Measurements from ENCODE around the gene GPR135. TPM values are rescaled to one million over a fixed set of nuclear protein-coding genes. Genes with fewer than 3 reads are reported as not detected.

GPR135 gene
- polyA plus RNA-seq, 2 of the 4 experiments (the other 2 are of a cell fraction), result 1.5 to 3.6 TPM

DNA sequence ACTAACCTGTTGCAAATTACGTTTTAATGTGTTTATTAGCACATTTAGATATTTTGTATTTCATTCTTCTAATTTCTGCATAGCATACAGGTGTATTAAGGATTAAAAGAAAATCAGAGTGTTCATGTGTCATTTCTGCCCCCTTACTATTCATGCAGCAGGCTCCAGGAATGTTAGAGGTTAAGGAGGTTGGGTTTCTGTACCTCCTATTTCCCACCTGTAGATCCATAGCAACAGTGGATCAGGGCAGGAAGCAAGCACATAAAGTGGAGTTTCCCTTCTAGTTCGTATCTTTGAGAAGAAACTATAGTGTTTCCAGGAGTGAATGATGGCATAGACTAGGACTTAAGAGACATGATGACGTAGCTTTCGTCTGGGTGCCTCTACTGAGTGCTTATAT lies 38.1 kb upstream of the GPR135 start:
- FAIRE-seq (no peak), DNase-seq (ENCODE audit: low read depth in 1 of 2, low spot score in 1 of 2) (no peak), ATAC-seq (no peak)
- Histone ChIP-seq H3K9me3 (no peaks in the 10 kb centered on the region), H3K27ac (no peak overlapping the region), H3K4me1 (no peaks in the 10 kb centered on the region), H3K4me2 (no peak overlapping the region), H3K4me3 (no peak overlapping the region)
- TF ChIP-seq RCOR1 (IDR thresholded peaks at IDR 0.05; ENCODE audit: low read depth, low read length) (no peak), FOSL2 (IDR thresholded peaks at IDR 0.05) (no peak), FOSL2 (CRISPR knock-in tag; IDR thresholded peaks at IDR 0.05) (no peak), KDM5A (IDR thresholded peaks at IDR 0.05) (no peak), KDM1A (IDR thresholded peaks at IDR 0.05; ENCODE audit: low read depth) (no peak), TFCP2L1 (CRISPR knock-in tag; IDR thresholded peaks at IDR 0.05) (no peak), SREBF2 (IDR thresholded peaks at IDR 0.05) (no peak), CHD4 (IDR thresholded peaks at IDR 0.05; ENCODE audit: borderline replicate concordance) (no peak), ZC3H11A (IDR thresholded peaks at IDR 0.05) (no peak), HOXB13 (CRISPR knock-in tag; IDR thresholded peaks at IDR 0.05; ENCODE audit: low read depth) (no peak), CHD2 (IDR thresholded peaks at IDR 0.05; ENCODE audit: low read length, partially characterized antibody) (no peak), RNF2 (IDR thresholded peaks at IDR 0.05; ENCODE audit: borderline replicate concordance, low read depth) (no peak), ZFP36 (IDR thresholded peaks at IDR 0.05; ENCODE audit: borderline replicate concordance, partially characterized antibody) (no peak)
- TF ChIP-seq, protein P1, sequence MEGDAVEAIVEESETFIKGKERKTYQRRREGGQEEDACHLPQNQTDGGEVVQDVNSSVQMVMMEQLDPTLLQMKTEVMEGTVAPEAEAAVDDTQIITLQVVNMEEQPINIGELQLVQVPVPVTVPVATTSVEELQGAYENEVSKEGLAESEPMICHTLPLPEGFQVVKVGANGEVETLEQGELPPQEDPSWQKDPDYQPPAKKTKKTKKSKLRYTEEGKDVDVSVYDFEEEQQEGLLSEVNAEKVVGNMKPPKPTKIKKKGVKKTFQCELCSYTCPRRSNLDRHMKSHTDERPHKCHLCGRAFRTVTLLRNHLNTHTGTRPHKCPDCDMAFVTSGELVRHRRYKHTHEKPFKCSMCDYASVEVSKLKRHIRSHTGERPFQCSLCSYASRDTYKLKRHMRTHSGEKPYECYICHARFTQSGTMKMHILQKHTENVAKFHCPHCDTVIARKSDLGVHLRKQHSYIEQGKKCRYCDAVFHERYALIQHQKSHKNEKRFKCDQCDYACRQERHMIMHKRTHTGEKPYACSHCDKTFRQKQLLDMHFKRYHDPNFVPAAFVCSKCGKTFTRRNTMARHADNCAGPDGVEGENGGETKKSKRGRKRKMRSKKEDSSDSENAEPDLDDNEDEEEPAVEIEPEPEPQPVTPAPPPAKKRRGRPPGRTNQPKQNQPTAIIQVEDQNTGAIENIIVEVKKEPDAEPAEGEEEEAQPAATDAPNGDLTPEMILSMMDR (IDR thresholded peaks at IDR 0.05), result no peak
- WGBS (ENCODE audit: missing lambda C conversion rate), result 90% methylated on average over 4 of the region's 4 CpGs
- CTCF ChIA-PET, result interaction anchor here (2.0 to 3.1 kb wide), 2 partner anchors 73 kb away, joined by 8 to 14 read pairs; partner anchors contain the start of gene CCDC175
- POLR2A ChIA-PET, result interaction anchor here (1.6 kb wide), 1 partner anchor 20 kb away, joined by 6 read pairs; the partner anchor contains the start of genes JKAMP and L3HYPDH

DNA sequence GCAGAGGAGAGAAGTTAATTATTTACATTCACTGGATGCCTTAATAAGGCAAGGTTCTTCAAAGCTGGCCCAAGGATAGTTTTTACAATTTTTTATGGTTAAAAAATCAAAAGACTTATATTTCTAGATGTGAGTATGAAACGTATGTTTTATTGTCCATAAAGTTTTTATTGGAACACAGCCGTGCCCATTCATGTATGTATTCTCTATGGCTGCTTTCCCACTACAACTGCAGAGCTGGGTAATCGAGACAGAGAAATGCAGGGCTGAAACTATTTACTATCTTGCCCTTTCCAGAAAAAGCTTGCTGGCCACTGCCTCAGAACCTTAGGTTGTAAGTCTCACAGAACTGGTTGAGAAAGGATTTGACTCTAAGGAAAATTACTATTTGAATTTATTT lies 35.6 kb upstream of the GPR135 start:
- Histone ChIP-seq H3K4me3 (no peak overlapping the region), H3K9me3 (no peaks in the 10 kb centered on the region), H3K27ac (no peak overlapping the region), H3K4me1 (no peaks in the 10 kb centered on the region), H3K4me2 (no peak overlapping the region)
- ChIA-PET CTCF (no interaction called here), POLR2A (no interaction called here)
- TF ChIP-seq HOXA7 (CRISPR knock-in tag; IDR thresholded peaks at IDR 0.05), result no peak
- no peak for TF ChIP-seq FOSB (CRISPR knock-in tag; IDR thresholded peaks at IDR 0.05)
- FAIRE-seq (no peak), DNase-seq (ENCODE audit: low read depth in 1 of 2, low spot score in 1 of 2) (no peak), ATAC-seq (no peak)
- 97% methylated on average over 3 of the region's 3 CpGs for WGBS (ENCODE audit: missing lambda C conversion rate)

DNA sequence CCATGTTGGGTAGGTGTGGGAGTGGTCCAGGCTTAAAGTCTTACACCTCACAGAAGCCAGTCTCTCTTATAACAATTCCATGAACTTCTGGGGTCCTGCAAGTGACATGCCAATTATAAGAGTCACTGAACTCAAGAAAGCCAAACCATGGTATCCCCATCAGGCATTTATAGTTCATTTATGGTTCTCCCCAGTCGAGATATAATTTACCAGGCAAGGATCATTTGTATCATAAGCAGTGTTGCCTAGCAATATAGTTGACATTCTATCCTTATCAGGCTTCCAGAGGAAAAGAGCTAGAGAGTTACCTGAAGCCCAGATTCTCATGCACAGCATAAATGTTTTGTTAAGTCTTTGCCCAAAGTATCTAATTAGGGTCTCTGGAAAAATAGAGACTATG lies 27.2 kb upstream of the GPR135 start:
- Histone ChIP-seq H3K9me3 (no peaks in the 10 kb centered on the region), H3K27ac (no peak overlapping the region), H3K4me3 (no peak overlapping the region), H3K4me2 (no peak overlapping the region), H3K4me1 (no peaks in the 10 kb centered on the region)
- POLR2A ChIA-PET, result no interaction called here
- no peak for ATAC-seq
- CTCF ChIA-PET, result interaction anchor here (1.2 to 1.4 kb wide), 2 partner anchors 8 to 13 kb away, joined by 3 to 4 read pairs; partner anchors contain the start of genes JKAMP and L3HYPDH
- no peak for DNase-seq (ENCODE audit: low read depth in 1 of 2, low spot score in 1 of 2)
- TF ChIP-seq CHD2 (IDR thresholded peaks at IDR 0.05; ENCODE audit: low read length, partially characterized antibody) (no peak), EHMT2 (IDR thresholded peaks at IDR 0.05; ENCODE audit: low read depth) (no peak), JUN (IDR thresholded peaks at IDR 0.05) (no peak), TFCP2L1 (CRISPR knock-in tag; IDR thresholded peaks at IDR 0.05) (no peak)
- no peak for FAIRE-seq
- 91% methylated on average over 1 of the region's 1 CpG for WGBS (ENCODE audit: missing lambda C conversion rate)

DNA sequence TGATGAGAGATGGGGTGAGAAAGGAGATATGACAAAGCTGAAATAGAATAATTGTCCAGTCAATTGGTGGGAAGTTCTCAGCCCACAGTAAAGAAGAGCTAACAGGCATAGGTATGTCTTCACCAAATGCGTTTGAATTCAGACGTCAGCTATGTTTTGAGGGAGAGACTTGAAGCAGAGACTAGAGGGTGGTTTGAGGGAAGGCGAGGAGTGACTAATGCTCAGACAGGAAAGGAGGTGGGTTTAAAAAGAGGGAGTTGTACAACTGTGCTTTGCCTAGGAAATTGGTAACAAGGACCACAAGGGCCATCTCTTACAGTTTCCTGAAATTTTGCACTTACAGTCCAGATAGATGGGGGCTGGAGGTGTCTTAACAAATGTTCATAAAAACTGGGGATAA lies 25.6 kb upstream of the GPR135 start:
- peaks cover 9% of the 10 kb centered on the region for H3K4me1 ChIP-seq
- no peak overlapping the region for H3K27ac ChIP-seq
- no peak overlapping the region for H3K4me2 ChIP-seq
- no peak overlapping the region for H3K4me3 ChIP-seq
- POLR2A ChIA-PET, result no interaction called here
- WGBS (ENCODE audit: missing lambda C conversion rate), result 95% methylated on average over 3 of the region's 3 CpGs
- DNase-seq (ENCODE audit: low read depth in 1 of 2, low spot score in 1 of 2) (no peak), ATAC-seq (no peak), FAIRE-seq (no peak)
- CTCF ChIA-PET, result interaction anchor here (2.1 kb wide), 1 partner anchor 86 kb away, joined by 12 read pairs; the partner anchor contains the start of gene CCDC175
- TF ChIP-seq CHD2 (IDR thresholded peaks at IDR 0.05; ENCODE audit: low read length, partially characterized antibody) (no peak), MYC (IDR thresholded peaks at IDR 0.05; ENCODE audit: borderline replicate concordance, low read length) (no peak), PHF8 (IDR thresholded peaks at IDR 0.05; ENCODE audit: borderline replicate concordance, low read depth) (no peak), USF2 (IDR thresholded peaks at IDR 0.05) (no peak), NR3C1 (IDR thresholded peaks at IDR 0.05) (no peak)
- H3K9me3 ChIP-seq, result no peaks in the 10 kb centered on the region

Measured in A549 (cell line).